Heart right ventricle (tissue), 16 donors: ENCODE measurements around the gene ELL3. TPM values are rescaled to one million over a fixed set of nuclear protein-coding genes. Genes with fewer than 3 reads are reported as not detected.

ENCODE experiments used
- ATAC-seq, 8 donors: fragments of 200-7000 bp; cut with Tn5 transposase; one replicate each; pipeline ENCODE4 v1.9.1; 2020; ENCODE audit warnings: mild to moderate bottlenecking in 8 of 8, moderate library complexity in 8 of 8, moderate number of reproducible peaks in 1 of 8
- DNase-seq, 2 donors: peaks; one replicate each; pipeline ENCODE4 v3.0.0-alpha.2; 2020
- H3K27ac ChIP-seq, 10 donors: fragments of 200-600 bp; sonication (generic) in 2 of 10; one replicate each; pipeline versions ENCODE4 v1.5.0 to v1.8.0; 2020 to 2022; ENCODE audit warnings: mild to moderate bottlenecking in 3 of 10
- H3K27me3 ChIP-seq, 7 donors: fragments of 200-600 bp; one replicate each; pipeline ENCODE4 v1.8.0; 2021 to 2022; ENCODE audit warnings: mild to moderate bottlenecking in 2 of 7
- H3K36me3 ChIP-seq, 9 donors: fragments of 200-600 bp; sonication (generic) in 1 of 9; one replicate each; pipeline versions ENCODE4 v1.5.0 to v1.8.0; 2020 to 2022; ENCODE audit warnings: mild to moderate bottlenecking in 2 of 9
- H3K4me1 ChIP-seq, 9 donors: fragments of 200-600 bp; sonication (generic) in 1 of 9; one replicate each; pipeline versions ENCODE4 v1.5.0 to v1.8.0; 2020 to 2022; ENCODE audit warnings: mild to moderate bottlenecking in 4 of 9
- H3K4me3 ChIP-seq, 10 donors: fragments of 200-600 bp; sonication (generic) in 2 of 10; one replicate each; pipeline versions ENCODE4 v1.5.0 to v1.8.0; 2020 to 2022; ENCODE audit warnings: mild to moderate bottlenecking in 7 of 10, moderate library complexity in 2 of 10
- H3K9me3 ChIP-seq, 11 donors: fragments of 200-600 bp in 10 of 11; sonication (generic) in 2 of 11; one replicate each; pipeline versions ENCODE4 v1.5.0 to v1.8.0; 2013 to 2022; ENCODE audit warnings: mild to moderate bottlenecking in 2 of 11, control low read depth in 1 of 11, moderate library complexity in 1 of 11
- WGBS, 2 donors: extraction: QIAGEN DNeasy Blood & Tissue Kit; methylation state at CpG; one replicate each; pipeline ENCODE4 v1.1.7; 2013; ENCODE audit warnings: inconsistent platforms in 1 of 2; 5-methylcytosine and 5-hydroxymethylcytosine counted together
- intact Hi-C, 10 donors: fragments of 100-400 bp; cut with DNase I; formaldehyde crosslinking; loops; one replicate each; pipeline versions ENCODE4 v1.11.1 to v1.14.2; 2022
- polyA plus RNA-seq, 2 donors: library from polyadenylated mRNA; stranded (reverse); fragments of 200-250 nt; gene quantifications; one replicate each; pipeline ENCODE4 v1.2.3, GENCODE V29; 2013
- total RNA-seq, 10 donors: library from RNA; stranded (reverse); fragmentation: NEBNext Ultra II Directional in 3 of 10; extraction: Animal tissue kit (Norgen Biotek cat#: 25700) in 3 of 10; gene quantifications; one replicate each; pipeline versions ENCODE4 v1.2.1 to v1.2.4, GENCODE V29; 2021 to 2023
- TF ChIP-seq, protein P1 (sequence below), 9 donors: fragments of 200-600 bp; sonication (generic) in 2 of 9; IDR thresholded peaks; one replicate each; pipeline versions ENCODE4 v1.5.0 to v1.8.0; 2021 to 2022; ENCODE audit warnings: antibody characterized with exemption in 9 of 9, mild to moderate bottlenecking in 5 of 9, moderate library complexity in 1 of 9
- donor health status: Arrhythmogenic right ventricular cardiomyopathy.
- donor health status: ischemic (EF 13 %, LVEDD 7.1; RV severe dilation, severe dysfunction).
- donor health status: healthy with polysubstance abuse.
- donor health status: DM: no; HTN: yes; CAD: no.
- donor health status: DM: no; HTN: no; CAD: no.
- donor health status: ischemic (EF 25% LVEDD 6.9; RV normal size, moderate dysfunction).
- donor health status: ischemic (EF 25% LVEDD 5.7; RV mildly dilated, moderate dysfunction).
- donor health status: healthy.
- donor health status: DM: yes; HTN: yes; CAD: no.
- donor health status: Ischemic cardiomyopathy.
- donor health status: ischemic (EF 35%, LVEDD 5.7; RV mildly dilated, moderate dysfunction).
- donor health status: nonischemic (EF 11% LVEDD 7.7; RV severe dilation, severe dysfunction).
- donor health status: DM: yes; HTN: yes; CAD: no.
- donor health status: PGD.
- donor health status: ischemic (EF 29% LVEDD 5.4; RV normal size, mild dysfunction).
- donor health status: nonischemic (EF 23%, LVEDD 6.1; RV moderate dilation, normal function).

The ELL3 gene
- total and polyA plus RNA-seq, 12 donors = 0.25 to 1.6 (median 0.85) TPM

DNA sequence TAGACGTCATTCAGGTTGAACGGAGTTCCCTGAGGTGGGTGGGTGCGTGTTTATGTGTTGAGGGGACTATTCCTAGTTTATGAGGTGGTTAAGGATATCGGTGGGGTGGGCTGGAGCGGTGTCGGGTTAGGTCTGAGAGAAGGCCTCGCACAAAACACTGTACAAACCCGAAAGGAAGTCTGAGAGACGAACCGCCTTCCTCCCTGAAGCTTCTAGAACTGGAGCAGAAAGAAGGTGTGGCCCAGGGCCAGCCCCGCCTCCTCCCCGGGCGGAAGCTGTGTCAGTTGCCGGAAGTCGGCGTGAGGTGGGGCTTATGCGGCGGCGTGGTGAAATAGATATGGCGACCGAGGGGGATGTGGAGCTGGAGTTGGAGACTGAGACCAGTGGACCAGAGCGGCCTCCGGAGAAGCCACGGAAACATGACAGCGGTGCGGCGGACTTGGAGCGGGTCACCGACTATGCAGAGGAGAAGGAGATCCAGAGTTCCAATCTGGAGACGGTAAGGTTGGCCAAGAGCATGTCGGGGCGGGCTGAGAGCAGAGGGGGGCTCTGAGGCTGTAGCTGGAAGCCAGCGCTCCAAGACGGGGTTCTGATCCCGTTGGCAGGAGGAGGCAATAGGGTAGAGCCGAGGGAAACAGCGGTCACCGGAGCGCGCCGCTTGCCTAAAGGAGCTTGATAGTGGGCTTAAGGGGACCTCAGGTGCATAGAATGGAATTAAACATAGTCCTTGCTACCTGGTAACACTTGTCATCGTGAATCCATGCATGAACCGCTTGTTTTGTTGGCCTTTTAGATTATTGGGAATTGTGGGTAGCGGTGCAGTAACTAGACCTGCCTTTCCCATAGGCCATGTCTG, 23.7 kb upstream of the ELL3 start, which contains the start of gene HYPK:
Gene HYPK (plus strand): TSS at position 314 of the 856 bp plus-strand sequence. CDS start 24 bp downstream, at position 338.
- peaks cover 0 to 84% (median 23%) of the 10 kb centered on the region in 9 donors for H3K36me3 ChIP-seq
- TF ChIP-seq, protein P1, sequence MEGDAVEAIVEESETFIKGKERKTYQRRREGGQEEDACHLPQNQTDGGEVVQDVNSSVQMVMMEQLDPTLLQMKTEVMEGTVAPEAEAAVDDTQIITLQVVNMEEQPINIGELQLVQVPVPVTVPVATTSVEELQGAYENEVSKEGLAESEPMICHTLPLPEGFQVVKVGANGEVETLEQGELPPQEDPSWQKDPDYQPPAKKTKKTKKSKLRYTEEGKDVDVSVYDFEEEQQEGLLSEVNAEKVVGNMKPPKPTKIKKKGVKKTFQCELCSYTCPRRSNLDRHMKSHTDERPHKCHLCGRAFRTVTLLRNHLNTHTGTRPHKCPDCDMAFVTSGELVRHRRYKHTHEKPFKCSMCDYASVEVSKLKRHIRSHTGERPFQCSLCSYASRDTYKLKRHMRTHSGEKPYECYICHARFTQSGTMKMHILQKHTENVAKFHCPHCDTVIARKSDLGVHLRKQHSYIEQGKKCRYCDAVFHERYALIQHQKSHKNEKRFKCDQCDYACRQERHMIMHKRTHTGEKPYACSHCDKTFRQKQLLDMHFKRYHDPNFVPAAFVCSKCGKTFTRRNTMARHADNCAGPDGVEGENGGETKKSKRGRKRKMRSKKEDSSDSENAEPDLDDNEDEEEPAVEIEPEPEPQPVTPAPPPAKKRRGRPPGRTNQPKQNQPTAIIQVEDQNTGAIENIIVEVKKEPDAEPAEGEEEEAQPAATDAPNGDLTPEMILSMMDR (IDR thresholded peaks at IDR 0.05) = no peak
- H3K9me3 ChIP-seq = no peaks in the 10 kb centered on the region
- ATAC-seq = peak; percentile 90 to 98 (median 96)
- 7 to 9% methylated on average over 44 of the region's 44 CpGs for WGBS, 2 donors
- peak within 1 kb of the TSS; percentile 63 to 91 (median 76) for H3K4me3 ChIP-seq
- intact Hi-C loops = no loop called here
- H3K4me1 ChIP-seq = peaks cover under 1 to 60% (median 34%) of the 10 kb centered on the region in 9 donors
- H3K27ac ChIP-seq = peak within 1 kb of the TSS; percentile 47 to 95 (median 90)
- H3K27me3 ChIP-seq = no peaks in the 10 kb centered on the region
- peak; percentile 93 to 94 for DNase-seq

GRCh38 chr15:43799945-43800285, 23.1 kb upstream of the ELL3 start, which contains the start of gene SERINC4:
Gene SERINC4 (minus strand): TSS chr15:43800220. CDS start chr15:43799986, 234 bp downstream.
- Histone ChIP-seq H3K4me1 (peaks cover 7 to 66% (median 40%) of the 10 kb centered on the region in 9 donors), H3K27me3 (no peaks in the 10 kb centered on the region), H3K27ac (peak within 1 kb of the TSS; percentile 47 to 95 (median 90)), H3K36me3 (peaks cover 0 to 84% (median 26%) of the 10 kb centered on the region in 9 donors), H3K4me3 (peak within 1 kb of the TSS; percentile 63 to 91 (median 76)), H3K9me3 (no peaks in the 10 kb centered on the region)
- ATAC-seq (peak in 6 of 8 donors; percentile 1 to 19 (median 6)), DNase-seq (no peak)
- 95 to 97% methylated on average over 8 of the region's 8 CpGs for WGBS, 2 donors
- intact Hi-C loops = no loop called here
- TF ChIP-seq, protein P1 (IDR thresholded peaks at IDR 0.05) = no peak

GRCh38 chr15:43799209-43799944, 22.6 kb upstream of the ELL3 start:
- H3K27me3 ChIP-seq = no peaks in the 10 kb centered on the region
- H3K4me3 ChIP-seq = peak overlapping the region in 2 of 10 donors; percentile 75 to 89
- peaks cover 12 to 71% (median 46%) of the 10 kb centered on the region in 9 donors for H3K4me1 ChIP-seq
- TF ChIP-seq, protein P1 (IDR thresholded peaks at IDR 0.05) = no peak
- ATAC-seq (no peak), DNase-seq (no peak)
- H3K27ac ChIP-seq = peak overlapping the region in 9 of 10 donors; percentile 71 to 95 (median 90)
- H3K36me3 ChIP-seq = peaks cover 0 to 84% (median 26%) of the 10 kb centered on the region in 9 donors
- H3K9me3 ChIP-seq = no peaks in the 10 kb centered on the region
- WGBS, 2 donors = 90 to 92% methylated on average over 16 of the region's 16 CpGs
- intact Hi-C loops = no loop called here

- no peaks in the 10 kb centered on the region for H3K9me3 ChIP-seq
- no peaks in the 10 kb centered on the region for H3K27me3 ChIP-seq
- no peak for ATAC-seq
- intact Hi-C loops = no loop called here
- H3K36me3 ChIP-seq = peaks cover 0 to 68% (median 19%) of the 10 kb centered on the region in 9 donors
- no peak overlapping the region for H3K4me3 ChIP-seq
- peaks cover 20 to 82% (median 60%) of the 10 kb centered on the region in 9 donors for H3K4me1 ChIP-seq
- WGBS, 2 donors = 76 to 83% methylated on average over 3 of the region's 3 CpGs
- TF ChIP-seq, protein P1 (IDR thresholded peaks at IDR 0.05) = no peak
- no peak for DNase-seq
- peak overlapping the region in 1 of 10 donors; percentile 34 for H3K27ac ChIP-seq
These were observed 19.8 kb upstream of the ELL3 start for GRCh38 chr15:43796566-43796965.
